ENCODE measurements around the gene PEX10. TPM values are rescaled to one million over a fixed set of nuclear protein-coding genes. Genes with fewer than 3 reads are reported as not detected.
"Not testable (repeated sequence)": the region's sequence is repeated elsewhere in the genome, so short reads cannot be mapped to it uniquely, and the experiment has no call there.

Gene PEX10
- total RNA-seq (2014; rRNA removed; shearing (Covaris generic)): 23.3 and 27.9 TPM in 2 replicates

DNA sequence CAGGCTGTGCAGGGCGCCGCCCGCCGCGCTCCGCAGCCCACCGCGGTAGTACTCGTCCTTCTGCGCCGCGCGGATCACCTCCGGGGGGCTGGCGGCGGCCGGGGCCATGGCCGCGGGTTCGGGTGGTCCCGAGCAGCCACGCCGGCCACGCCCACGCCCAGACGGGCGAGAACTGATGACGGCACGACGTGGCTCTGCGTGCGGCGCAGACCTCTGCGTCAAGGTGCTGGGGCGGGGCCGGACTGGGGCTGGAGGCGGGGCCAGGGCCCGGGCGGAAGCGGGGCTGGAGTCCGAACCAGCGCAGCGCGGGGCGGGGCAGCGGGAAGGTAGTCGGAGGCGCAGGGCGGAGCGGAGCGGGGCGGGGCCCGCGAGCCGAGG is at the start of gene PEX10:
Gene PEX10, minus strand, starts transcription at position 170 of the 378 bp plus-strand sequence. Its CDS starts 62 bp downstream, at position 108.
- peak; percentile 93 for DNase-seq (ENCODE audit: low read depth)

DNA sequence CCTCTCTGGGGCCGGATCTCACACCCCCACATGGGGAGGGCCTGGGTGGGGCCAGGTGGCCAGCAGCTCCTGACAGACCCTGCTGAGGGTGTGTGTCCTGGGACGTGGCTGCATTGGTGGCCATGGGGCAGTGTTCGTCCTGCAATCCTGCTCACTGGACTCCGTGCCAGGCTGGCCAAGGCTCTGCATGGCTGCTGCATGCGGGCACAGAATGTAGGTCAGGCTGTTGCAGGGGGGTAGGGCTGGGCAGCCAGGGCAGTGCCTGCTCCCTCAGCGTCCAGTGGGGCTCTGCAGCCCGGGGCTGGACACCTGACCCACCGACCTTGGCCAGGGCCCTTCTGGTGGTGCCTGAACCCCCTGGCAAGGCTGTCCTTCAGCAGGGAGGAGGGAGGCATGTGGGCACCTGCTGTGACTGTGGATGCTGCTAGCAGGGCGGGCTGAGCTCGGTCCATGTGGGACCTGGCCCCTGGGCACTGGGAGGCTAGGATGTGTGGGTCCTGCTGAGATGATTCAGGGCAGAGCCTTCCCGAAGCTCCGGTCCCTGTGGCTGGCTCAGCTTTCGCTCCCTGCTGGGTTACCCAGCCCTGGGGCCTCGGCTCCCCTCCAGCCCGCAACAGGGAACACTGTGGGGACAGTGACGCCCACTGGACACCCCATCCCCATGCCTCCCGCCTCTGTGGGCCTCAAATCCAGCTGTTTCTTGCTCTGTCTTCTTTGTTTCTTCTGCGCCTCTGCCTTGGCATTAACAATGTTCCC is 48.8 kb upstream of the PEX10 start:
- no peak for DNase-seq (ENCODE audit: low read depth)

DNA sequence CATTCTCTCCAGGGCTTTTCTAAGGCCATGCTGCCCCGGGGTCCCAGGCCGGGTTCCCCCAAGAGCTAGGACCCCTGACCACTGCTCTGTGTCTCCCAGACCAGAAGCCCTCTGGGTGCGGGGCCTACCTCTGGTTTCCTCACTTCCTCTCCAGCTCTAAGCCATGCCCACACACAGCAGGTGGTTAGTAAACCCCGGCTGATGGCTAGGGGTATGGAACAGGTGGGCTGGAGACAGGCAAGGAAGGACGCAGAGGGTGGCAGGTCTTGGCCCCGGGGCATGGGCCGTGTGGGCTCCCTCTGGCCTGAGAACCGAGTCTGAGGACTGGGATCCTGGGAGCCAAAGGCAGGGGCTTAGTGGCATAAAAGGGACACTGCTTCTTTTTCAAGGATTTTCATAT is 47.8 kb upstream of the PEX10 start:
- DNase-seq (ENCODE audit: low read depth): no peak

DNA sequence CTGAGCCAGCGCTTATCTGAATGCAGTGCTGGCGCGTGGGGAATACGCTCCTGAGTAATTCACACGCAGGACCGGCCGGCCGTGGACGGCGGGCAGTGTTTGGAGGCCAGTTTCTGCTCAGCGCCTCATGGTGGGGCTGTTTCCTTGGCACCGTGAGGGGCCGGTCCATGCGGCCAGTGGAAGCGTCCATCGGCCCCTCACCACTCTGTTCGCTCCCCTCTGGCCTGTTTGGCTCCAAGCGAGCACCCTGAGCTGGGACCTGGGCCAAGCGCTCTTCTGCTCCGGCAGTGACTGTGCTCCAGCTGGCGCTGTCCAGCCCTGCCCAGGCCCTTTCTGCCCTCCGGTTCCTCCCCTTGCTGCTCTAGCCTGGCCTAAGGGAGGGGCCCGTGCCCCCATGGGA is 47.4 kb upstream of the PEX10 start:
- peak; percentile 71 for DNase-seq (ENCODE audit: low read depth)

DNA sequence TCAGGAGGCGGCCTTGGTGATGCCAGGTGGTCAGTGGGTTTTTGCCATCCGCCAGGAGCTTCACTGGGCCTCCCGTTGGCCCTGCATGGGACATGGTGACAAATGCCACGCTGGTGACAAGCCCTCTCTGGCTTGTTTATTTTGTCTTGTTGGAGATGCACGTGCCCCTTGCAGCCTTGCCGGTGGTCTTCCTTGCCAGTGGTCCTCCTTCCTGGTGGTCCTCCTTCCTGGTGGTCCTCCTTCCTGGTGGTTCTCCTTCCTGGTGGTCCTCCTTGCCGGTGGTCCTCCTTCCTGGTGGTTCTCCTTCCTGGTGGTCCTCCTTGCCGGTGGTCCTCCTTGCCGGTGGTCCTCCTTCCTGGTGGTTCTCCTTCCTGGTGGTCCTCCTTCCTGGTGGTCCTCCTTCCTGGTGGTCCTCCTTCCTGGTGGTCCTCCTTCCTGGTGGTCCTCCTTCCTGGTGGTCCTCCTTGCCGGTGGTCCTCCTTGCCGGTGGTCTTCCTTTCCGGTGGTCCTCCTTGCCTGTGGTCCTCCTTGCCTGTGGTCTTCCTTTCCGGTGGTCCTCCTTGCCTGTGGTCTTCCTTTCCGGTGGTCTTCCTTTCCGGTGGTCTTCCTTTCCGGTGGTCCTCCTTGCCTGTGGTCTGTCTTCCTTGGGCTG is 46.9 kb upstream of the PEX10 start:
- not testable (repeated sequence) for DNase-seq (ENCODE audit: low read depth)

DNA sequence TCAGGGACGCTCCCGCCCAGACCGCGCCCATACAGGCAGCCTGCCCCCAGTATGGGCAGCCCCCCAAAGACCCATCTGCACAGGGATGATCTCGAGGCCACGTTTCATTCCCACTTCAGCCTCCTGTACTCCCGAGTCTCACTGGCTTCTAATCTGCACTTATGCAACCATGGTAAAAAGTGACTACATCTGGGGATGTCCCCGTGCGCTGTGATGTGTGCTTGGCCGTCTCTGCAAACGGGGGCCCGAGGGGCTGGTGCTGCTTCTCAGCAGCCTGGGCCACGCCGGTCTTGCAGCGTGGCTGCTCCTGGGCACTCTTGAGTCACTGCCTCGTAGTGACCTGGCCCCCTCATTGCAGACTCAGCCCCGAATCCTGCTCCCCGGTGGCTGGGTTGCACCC is 46.3 kb upstream of the PEX10 start:
- DNase-seq (ENCODE audit: low read depth): no peak

DNA sequence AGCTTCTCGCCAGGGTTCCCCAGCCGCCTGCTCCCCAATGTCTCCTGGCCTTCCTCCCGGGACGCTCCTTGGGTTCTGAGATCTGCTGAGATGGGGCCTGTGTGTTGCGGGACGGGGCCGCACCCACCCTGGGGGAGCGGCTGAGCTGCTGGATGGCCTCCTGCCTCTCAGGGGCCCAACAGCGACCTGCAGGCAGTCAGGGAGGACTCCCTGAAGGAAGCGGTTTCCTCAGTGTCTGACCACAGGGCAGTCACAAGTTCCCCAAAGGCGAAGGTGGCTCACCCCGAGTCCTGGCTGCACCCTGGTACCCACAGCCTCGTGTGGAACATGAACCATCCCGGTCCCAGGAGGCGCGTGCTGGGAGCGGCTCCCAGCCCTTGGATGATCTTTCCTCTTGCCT is 45.1 kb upstream of the PEX10 start:
- DNase-seq (ENCODE audit: low read depth): no peak

DNA sequence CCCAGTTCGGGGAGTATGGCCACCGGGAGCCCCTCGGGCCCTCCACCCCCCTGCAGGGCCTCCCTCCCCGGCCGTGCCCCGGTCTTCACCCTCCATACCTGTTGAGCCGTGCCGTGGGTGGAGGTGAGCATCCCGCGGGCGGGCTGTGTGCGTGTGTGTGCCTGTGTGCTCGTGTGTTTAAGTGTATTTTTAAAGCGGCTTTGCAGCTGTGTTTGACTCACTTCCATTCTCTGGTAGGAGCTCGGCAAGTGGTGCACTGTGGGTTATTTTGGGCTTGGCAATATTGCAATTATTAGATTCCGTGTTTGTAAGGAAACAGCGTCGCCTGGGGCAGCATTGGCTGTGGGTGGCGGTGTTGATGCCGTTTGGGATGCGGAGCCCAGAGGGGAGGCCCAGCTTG is 43.4 kb upstream of the PEX10 start:
- peak; percentile 80 for DNase-seq (ENCODE audit: low read depth)

DNA sequence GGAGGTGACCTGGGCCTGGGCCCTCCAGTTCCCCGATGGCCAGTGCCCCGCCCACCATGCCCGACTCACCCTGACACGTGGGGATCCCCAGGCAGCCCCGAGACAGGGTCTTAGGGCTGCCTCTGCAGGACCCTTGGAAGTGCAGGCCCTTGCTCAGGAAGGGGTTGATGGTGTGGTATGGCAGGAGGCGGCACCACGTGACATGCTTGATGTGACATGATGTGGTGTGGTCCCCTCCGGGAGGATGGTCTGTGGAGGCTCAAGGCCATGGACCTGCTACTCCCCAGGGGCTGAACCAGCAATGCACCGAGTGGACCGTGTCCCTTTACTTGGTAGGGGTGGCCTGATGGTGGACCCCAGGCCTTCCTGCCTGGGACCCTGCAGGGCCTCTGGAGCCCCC is 41.9 kb upstream of the PEX10 start:
- DNase-seq (ENCODE audit: low read depth): no peak

DNA sequence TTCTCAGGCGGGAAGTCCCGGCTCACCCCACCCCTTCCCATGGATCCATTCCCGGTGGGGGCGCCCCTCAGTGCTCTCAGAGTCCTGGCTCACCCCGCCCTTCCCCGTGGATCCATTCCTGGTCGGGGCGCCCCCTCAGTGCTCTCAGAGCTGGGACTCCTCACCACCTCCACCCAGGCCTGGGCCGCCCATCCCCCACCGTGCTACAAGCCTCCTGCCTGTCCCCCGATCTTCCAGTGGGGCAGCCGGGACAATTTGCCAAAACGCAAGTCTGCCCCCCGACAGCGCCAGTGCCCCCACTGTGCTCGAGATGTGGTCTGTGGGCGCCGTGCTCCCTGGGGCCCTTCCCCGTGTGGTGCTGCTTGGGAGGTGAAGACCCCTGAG is 40.6 kb upstream of the PEX10 start:
- DNase-seq (ENCODE audit: low read depth): no peak

DNA sequence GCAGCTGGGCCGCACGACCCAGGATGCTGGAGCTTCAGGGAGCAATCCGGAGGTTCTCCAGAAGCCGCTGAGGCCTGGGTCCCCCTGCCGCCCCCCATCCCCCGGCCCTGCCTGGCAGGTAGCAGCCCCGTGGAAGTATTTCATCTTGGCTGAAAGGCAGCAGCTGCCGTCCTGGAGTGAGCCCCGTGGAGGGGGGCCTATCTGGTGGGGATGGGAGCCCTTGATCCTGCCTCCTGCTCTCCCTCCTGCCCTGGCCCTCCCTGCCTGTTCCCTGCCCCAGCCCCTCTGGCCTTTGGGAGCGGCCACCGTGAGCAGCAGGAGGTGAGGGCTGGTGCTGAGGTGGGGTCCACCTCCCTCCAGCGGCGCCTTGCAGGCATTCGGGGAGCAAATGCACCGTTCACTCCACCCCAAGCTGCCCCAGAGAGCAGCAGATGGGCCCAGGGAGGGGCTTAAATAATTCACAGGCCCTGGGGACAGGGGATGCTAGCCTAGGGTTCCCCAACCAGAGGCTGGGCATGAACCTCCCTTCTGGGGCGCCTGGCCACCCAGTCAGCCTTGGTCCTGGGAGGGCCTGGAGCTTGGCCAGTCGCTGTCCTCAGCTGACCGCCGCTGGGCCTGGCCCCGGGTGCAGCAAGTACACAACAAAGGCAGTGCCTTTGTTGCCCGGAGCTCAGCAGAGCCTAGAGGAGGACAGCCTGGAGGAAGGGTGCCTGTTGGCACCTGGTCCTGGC is 40.0 kb upstream of the PEX10 start:
- peak; percentile 51 for DNase-seq (ENCODE audit: low read depth)

DNA sequence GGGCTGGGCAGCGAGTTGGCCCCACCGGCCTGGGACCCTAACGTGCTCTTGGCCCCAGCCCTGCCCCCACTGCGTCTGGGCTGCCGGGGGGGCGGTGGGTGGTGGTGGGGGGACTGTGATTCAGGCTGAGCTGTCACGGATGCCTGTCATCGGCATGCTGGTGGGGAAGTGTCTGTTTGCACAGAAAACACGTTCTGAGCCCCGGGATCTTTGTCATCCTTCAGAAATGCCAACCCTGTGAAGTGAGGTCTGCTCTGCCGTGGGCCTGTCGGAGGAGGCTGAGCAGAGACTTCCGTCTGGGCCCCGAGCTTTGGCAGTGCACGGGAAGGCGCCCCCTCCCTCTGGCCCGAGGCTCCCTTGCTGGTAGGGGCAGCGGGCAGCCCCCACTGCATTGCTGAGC is 39.4 kb upstream of the PEX10 start:
- peak; percentile 87 for DNase-seq (ENCODE audit: low read depth)

DNA sequence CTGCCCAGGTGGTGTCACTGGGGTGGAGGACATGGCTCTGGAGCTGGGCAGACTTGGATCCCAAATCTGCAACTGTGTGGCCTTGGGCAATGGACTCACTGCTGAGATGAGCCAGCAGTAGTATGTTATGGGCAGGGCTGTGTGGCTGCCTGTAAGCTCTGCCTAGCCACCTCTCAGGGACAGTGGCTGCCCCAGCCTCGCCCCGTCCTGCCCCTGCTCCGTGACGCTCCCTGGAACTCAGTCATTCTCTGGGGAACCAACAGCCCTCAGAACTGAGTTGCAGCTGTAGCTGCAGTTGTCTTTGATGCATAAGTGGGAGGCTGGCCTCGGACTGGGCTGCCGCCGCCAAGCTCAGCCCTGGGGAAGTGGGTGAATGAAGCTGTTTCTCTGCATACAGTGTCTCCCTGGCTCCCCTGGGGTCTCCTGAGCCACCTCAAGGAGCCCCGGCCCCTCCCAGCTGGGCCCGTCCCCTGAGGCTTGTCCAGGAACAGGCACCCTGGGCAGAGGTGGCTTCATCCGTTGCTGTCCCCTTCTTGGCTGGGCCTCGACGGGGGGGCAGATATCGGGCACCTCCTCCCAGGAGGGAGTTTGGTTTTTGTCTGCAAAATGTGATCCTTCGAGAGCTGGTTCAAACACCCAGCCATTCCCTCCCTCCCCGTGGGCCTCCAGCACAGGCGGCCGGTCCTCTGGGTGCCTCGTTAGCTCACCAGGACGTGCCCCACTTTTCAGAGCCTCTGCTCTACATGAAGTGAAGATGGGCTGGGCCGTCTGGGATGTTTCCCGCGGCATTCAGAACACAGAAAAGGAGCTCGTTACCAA is 37.5 kb upstream of the PEX10 start:
- DNase-seq (ENCODE audit: low read depth): peak; percentile 63

DNA sequence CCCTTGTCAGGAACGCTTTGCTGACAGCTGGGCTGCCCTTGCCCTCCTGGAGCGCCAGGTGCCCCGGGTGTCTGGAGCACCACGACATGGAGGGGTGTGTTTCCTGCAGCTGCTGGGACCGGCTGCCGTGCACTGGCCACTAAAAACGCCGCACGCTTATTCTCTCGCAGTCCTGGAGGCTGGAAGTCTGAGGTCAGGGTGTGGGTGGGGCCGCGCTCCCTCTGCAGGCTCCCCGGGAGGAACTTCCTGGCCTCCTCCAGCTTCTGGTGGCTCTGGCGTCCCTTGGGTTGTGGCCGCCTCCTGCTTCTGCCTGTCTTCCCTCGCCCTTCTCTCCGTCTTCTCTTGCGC is 35.7 kb upstream of the PEX10 start:
- peak; percentile 73 for DNase-seq (ENCODE audit: low read depth)

DNA sequence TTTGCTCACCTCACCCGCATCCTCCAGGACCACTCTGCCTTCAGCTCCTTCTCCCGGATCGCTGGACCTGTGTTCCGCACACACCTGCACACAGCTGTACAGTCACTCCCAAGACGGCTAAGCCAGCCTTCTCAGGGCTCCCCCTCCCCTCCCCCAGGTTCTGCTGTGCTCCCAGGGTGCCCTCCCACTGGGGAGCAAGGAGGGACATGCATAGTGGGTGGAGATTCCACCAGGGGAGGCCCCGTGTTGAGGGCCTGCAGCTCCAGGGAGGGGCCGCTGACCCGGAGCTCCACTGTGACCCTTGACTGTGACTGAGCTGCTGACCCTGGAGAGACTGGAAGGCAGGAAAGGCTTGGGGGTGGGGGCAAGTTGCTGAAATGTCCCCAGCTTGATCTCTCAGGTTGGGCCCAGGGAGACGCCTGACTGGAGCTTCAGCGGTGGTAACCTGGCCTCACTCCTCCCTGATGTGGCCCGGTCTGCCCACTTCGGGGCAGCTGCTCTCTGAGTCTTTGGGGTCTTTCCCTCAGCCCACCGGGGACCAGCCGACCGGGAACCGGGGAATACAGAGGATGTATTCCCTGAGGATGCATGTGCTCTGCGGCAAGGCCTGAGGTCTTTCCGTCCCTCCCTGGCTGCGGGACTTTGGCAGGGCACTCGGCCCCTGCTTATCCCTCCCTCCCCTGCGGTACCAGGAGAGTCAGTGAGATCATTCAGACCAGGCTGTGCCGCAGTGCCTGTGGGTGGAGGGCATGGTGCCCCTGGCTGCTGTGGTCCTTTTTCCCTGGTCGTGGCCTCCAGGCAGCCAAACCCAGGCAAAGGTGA is 35.1 kb upstream of the PEX10 start:
- no peak for DNase-seq (ENCODE audit: low read depth)

DNA sequence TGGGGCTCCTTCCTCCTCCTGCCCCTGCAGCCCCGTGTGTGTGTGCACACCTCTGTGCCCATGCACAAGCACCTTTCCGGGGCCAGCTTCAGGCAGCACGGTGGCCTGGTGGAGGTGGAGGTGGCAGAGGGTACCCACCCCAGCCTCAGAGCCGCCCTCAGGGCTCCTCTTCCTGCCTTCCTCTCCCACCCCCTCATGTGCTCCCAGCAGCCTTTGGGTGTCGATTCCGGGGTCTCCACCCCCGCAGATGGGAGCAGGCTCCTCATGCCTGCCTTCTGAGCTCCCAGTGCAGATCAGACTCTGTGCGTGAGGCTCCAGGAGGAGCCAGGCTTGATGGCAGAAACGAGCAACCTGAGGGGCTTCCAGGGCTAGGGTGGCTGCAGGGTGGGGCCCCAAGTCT is 34.5 kb upstream of the PEX10 start:
- no peak for DNase-seq (ENCODE audit: low read depth)

DNA sequence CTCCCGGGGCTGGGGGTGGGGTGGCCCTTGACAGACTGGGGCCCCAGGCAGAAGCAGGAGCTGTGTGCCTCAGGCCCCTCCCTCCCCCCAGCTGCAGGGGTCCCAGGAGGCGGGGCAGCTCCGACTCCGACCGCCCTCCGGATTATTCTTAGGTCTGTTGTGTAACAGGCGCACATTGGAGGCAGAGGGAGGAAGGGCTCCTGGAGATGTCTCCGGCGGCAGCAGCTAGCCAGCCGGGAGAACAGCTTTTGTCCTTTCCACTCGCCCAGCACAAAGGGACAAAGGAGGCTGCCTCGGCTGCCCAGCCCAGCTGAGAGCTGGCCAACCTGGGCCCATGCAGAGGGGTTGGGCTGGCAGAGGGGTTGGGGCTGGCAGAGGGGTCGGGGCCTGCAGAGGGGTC is 34.0 kb upstream of the PEX10 start:
- no peak for DNase-seq (ENCODE audit: low read depth)

DNA sequence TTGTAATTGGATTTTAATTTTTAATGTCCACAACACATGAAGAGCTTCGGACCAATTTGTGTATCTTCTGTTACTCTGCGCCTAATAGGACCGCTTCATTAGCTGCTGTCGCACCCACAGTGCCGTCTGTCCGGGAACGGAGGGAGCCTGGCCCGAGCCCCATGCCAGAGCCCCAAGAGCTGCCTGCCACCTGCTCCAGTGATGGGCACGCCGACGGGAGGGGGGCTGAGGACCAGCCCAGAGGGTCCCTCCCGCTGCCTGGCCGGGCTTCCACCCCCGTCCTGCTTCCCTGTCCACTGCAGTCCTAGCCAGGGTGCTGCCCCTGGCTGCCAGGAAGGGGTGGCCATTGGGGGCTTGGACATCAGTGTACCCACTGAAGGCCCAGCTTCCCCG is 33.5 kb upstream of the PEX10 start:
- DNase-seq (ENCODE audit: low read depth): no peak

DNA sequence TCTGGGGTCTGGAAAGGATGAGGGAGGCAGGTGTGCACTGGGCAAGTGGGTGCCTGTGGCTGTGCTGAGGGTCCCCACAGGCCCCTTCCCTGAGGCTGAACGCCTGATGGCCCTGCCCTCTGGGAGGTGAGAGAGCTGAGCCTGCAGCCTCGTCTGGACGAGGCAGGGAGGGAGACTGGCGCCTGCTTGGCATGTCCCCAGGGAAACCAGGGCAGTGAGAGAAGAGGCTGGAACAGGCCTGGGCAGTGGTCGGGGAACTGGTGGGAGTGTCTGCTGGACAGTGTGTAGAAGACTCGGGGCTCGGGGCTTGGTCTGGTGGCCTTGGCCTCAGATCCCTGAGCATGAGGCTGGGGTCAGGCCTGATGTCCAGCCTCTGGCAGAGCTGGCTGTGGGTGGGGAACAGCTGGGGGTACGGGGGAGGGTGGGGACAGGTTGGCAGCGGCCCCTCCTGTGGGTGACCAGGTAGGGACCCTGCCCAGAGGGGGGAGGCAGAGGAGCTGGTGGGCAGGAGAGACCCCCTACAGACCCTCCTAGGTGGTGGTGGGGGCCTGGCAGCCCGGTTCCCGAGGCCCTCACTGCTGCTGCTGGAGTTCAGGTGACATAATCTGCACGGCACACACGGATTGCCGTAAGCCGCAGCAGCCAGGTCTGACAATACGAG is 32.9 kb upstream of the PEX10 start:
- DNase-seq (ENCODE audit: low read depth): no peak

DNA sequence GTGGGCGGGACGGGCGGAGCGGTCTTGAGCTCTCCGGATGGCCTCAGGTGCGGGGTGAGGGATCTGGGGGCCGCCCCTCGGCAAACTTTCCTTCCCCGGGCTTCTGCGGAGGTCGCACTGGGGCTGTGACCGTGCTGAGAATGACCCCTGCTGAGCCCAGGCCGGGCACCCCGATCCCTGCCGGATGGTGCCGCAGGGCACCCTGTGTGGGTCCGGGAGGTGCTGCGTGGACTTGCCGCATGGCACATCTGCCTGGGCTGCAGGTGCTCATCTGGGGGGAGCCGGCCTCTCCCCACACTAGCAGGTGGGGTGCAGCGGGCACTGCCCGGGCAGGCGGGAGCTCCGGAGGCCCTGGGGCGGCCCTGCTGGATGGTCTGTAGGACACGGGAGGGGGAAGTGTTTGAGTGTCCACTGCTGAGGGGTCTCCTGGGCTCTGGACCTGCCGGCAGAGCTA is 31.8 kb upstream of the PEX10 start:
- no peak for DNase-seq (ENCODE audit: low read depth)
